ENCODE measurements around the gene PAX8. TPM values are rescaled to one million over a fixed set of nuclear protein-coding genes. Genes with fewer than 3 reads are reported as not detected.

PAX8 gene
- total RNA-seq, 2 experiments from 2014 or later = 0.21 to 0.55 TPM

DNA sequence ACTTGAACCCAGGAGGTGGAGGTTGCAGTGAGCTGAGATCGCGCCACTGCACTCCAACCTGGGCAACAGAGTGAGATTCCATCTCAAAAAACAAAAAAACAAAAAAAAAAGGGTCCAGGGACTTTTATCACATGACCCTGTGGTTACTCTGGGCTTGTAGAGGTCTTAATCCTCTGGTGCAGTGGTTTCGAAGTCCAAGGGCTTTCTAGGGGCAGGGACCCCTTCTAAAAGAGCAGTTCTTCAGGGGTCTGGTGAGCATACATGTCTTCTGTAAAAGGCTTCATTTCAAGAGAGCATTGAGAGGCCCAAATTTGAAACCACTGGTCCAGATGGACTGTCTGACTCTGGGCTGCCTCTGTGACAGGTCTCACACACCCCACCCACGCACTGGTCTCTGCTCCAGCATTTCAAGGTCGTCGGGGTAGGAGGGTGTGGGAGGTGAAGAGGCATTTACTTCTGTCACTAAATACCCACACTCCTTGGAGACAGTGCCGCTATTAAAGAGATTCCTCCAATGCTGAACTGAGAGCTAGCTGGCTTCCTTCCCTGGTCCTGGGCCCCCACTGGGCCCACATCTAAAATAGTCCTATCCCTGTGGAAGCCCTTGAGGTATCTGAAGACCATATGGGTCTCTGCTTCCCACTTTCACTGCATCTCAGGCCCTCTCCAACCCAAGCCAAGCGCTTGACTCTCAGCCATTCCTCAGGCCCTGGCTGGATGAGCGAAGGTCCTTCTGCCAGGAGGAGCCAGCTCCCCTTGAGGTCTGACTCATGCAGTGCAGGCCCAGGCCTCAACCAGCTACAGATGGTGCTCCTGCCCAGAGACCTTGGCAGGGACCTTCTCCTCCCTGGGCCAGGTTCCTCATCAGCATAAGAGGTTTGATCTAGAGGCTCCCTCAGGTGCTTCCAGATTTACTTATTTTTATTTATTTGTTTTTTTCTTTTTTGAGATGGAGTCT lies 44.8 kb downstream of the PAX8 start:
- ChIA-PET POLR2A (interaction anchor here (0.7 kb wide), 1 partner anchor 9 kb away, joined by 4 read pairs; no protein-coding TSS in a partner anchor), CTCF (interaction anchor here (0.7 to 2.2 kb wide), 3 partner anchors 11 to 29 kb away, joined by 3 to 11 read pairs (median 4); no protein-coding TSS in a partner anchor)
- Mint-ChIP-seq H3K36me3 (ENCODE audit: low read depth) (no peaks in the 10 kb centered on the region), H3K4me1 (ENCODE audit: low read depth) (peaks cover 33% of the 10 kb centered on the region), H3K4me3 (no peak overlapping the region), H3K27me3 (ENCODE audit: low read depth) (peaks cover 2% of the 10 kb centered on the region), H3K9me3 (ENCODE audit: insufficient read depth) (no peaks in the 10 kb centered on the region), H3K27ac (no peak overlapping the region)
- ATAC-seq = no peak
- DNase-seq = no peak

DNA sequence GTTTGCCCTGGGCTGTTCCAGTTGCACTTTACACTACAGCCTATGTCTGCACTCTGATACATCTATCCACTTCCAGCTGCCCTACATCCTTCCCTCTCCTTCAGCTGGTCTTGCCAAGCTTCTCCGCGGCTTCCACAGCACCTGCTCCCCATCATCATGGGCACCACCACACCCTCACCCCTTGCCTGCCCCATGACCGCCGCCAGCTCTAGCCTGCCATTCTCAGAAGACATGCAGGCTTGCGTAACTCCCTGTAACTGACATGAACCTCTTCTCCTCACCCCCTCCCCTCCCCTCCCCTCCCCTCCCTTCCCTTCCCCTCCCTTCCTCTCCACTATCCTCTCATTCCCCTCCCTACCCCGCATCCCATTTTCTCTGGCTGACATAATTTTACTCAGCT lies 46.0 kb downstream of the PAX8 start:
- Mint-ChIP-seq H3K4me3 (no peak overlapping the region), H3K27ac (no peak overlapping the region), H3K36me3 (ENCODE audit: low read depth) (no peaks in the 10 kb centered on the region), H3K27me3 (ENCODE audit: low read depth) (peaks cover 2% of the 10 kb centered on the region), H3K4me1 (ENCODE audit: low read depth) (peaks cover 45% of the 10 kb centered on the region), H3K9me3 (ENCODE audit: insufficient read depth) (no peaks in the 10 kb centered on the region)
- no peak for ATAC-seq
- ChIA-PET POLR2A (interaction anchor here (0.8 kb wide), 1 partner anchor 38 kb away, joined by 3 read pairs; no protein-coding TSS in a partner anchor), CTCF (no interaction called here)
- no peak for DNase-seq

DNA sequence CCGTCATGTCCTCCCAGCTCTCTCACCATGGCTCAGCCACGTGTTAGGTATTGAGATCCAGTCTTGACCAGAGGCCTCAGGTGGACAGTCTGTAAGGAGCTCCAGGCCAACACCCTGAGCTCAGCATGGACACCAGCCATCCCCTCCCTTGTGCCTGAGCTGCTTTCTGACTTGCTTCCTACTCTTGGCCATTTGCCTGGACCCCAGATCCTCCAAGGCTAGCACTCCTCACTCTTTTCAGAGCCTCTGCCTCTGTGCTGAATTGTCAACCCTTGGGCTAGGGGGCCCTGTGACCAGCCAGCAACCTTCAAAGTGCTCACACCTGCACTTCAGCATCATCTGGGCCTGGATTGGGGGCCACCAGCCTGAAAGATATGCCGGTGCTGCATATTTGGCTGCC lies 46.6 kb downstream of the PAX8 start:
- no peaks in the 10 kb centered on the region for H3K9me3 Mint-ChIP-seq (ENCODE audit: insufficient read depth)
- ATAC-seq (no peak), DNase-seq (no peak)
- peaks cover 51% of the 10 kb centered on the region for H3K4me1 Mint-ChIP-seq (ENCODE audit: low read depth)
- no peak overlapping the region for H3K4me3 Mint-ChIP-seq
- ChIA-PET POLR2A (no interaction called here), CTCF (interaction anchor here (1.6 kb wide), 1 partner anchor 158 kb away, joined by 6 read pairs; no protein-coding TSS in a partner anchor)
- no peaks in the 10 kb centered on the region for H3K36me3 Mint-ChIP-seq (ENCODE audit: low read depth)
- peaks cover 2% of the 10 kb centered on the region for H3K27me3 Mint-ChIP-seq (ENCODE audit: low read depth)
- no peak overlapping the region for H3K27ac Mint-ChIP-seq

DNA sequence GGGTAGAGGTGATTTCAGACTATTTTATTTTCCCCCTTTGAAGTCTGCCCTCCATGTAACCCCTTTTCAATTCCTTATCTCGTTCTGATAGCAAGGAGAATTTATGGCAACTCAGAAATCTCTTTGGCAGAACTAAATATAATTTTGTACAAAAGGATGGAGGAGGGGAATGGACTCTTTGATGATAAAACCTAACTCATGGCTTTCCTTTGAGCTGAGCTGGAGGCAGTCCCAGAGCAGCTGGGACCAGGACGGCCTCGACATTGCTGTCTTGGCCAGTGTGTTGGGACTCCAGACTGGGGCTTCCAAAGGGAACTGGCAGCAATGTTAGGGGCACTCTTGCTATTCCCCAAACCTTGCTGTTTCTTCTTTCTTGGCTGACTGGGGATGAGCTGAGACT lies 47.7 kb downstream of the PAX8 start:
- H3K36me3 Mint-ChIP-seq (ENCODE audit: low read depth) = no peaks in the 10 kb centered on the region
- no peaks in the 10 kb centered on the region for H3K9me3 Mint-ChIP-seq (ENCODE audit: insufficient read depth)
- peaks cover 45% of the 10 kb centered on the region for H3K4me1 Mint-ChIP-seq (ENCODE audit: low read depth)
- CTCF ChIA-PET = interaction anchor here (0.7 to 3.2 kb wide), 8 partner anchors 9 to 159 kb away, joined by 3 to 20 read pairs (median 4); partner anchors contain the start of gene PSD4
- DNase-seq (no peak), ATAC-seq (no peak)
- POLR2A ChIA-PET = interaction anchor here (1.6 kb wide), 1 partner anchor 25 kb away, joined by 5 read pairs; no protein-coding TSS in a partner anchor
- peaks cover 2% of the 10 kb centered on the region for H3K27me3 Mint-ChIP-seq (ENCODE audit: low read depth)
- no peak overlapping the region for H3K27ac Mint-ChIP-seq
- no peak overlapping the region for H3K4me3 Mint-ChIP-seq

DNA sequence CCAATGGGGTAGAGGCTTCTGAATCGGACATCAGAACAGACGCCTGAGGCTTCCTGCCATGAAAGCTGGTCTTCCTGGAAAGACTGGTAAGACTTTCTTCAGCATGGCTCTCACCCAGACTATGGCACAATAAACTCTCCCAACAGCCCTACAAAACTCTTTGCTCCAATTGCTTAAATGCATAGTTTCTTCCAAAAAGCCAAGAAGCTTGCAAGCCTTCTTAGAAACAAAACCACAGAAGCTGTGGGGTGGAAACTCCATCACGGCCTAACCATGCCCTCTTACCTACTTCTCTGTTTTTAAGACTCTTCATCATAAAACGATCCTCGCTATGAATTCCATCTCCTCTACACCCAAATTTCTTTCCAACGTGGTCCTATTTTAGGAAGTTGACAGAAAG lies 48.2 kb downstream of the PAX8 start:
- DNase-seq = peak; percentile 36
- H3K9me3 Mint-ChIP-seq (ENCODE audit: insufficient read depth) = no peaks in the 10 kb centered on the region
- no peak overlapping the region for H3K4me3 Mint-ChIP-seq
- H3K4me1 Mint-ChIP-seq (ENCODE audit: low read depth) = peaks cover 45% of the 10 kb centered on the region
- no peaks in the 10 kb centered on the region for H3K36me3 Mint-ChIP-seq (ENCODE audit: low read depth)
- peak; percentile 18 for ATAC-seq
- peaks cover 2% of the 10 kb centered on the region for H3K27me3 Mint-ChIP-seq (ENCODE audit: low read depth)
- ChIA-PET POLR2A (interaction anchor here (0.8 to 1.6 kb wide), 2 partner anchors 15 to 24 kb away, joined by 3 to 5 read pairs; no protein-coding TSS in a partner anchor), CTCF (interaction anchor here (0.6 to 3.2 kb wide), 10 partner anchors 10 to 160 kb away, joined by 3 to 20 read pairs (median 4); partner anchors contain the start of gene PSD4)
- H3K27ac Mint-ChIP-seq = peak overlapping the region; percentile 28

DNA sequence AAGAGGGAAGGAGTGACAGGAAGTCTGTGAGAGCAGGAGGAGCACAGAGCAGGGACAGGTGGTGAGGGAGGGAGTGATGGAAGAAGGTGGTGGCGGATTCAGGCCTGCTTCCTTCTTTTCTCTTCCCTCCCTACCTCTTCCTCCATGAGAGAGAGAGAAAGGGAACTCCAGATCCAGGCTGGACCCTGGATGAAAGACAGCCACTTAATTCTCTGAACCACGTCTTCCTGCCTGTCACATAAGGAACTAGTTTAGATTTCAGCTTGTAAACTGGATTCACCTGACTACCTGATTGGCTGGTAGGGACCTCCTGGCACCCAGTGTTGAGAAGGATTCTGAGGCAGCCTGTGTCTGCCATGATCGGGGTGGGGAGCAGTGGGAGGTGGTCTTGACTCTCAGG lies 48.9 kb downstream of the PAX8 start:
- ChIA-PET POLR2A (interaction anchor here (1.6 kb wide), 1 partner anchor 24 kb away, joined by 5 read pairs; no protein-coding TSS in a partner anchor), CTCF (interaction anchor here (0.6 to 3.2 kb wide), 6 partner anchors 10 to 150 kb away, joined by 3 to 20 read pairs (median 5); no protein-coding TSS in a partner anchor)
- no peak overlapping the region for H3K4me3 Mint-ChIP-seq
- no peaks in the 10 kb centered on the region for H3K9me3 Mint-ChIP-seq (ENCODE audit: insufficient read depth)
- no peaks in the 10 kb centered on the region for H3K36me3 Mint-ChIP-seq (ENCODE audit: low read depth)
- H3K27me3 Mint-ChIP-seq (ENCODE audit: low read depth) = peaks cover 2% of the 10 kb centered on the region
- peaks cover 43% of the 10 kb centered on the region for H3K4me1 Mint-ChIP-seq (ENCODE audit: low read depth)
- ATAC-seq (no peak), DNase-seq (no peak)
- no peak overlapping the region for H3K27ac Mint-ChIP-seq

DNA sequence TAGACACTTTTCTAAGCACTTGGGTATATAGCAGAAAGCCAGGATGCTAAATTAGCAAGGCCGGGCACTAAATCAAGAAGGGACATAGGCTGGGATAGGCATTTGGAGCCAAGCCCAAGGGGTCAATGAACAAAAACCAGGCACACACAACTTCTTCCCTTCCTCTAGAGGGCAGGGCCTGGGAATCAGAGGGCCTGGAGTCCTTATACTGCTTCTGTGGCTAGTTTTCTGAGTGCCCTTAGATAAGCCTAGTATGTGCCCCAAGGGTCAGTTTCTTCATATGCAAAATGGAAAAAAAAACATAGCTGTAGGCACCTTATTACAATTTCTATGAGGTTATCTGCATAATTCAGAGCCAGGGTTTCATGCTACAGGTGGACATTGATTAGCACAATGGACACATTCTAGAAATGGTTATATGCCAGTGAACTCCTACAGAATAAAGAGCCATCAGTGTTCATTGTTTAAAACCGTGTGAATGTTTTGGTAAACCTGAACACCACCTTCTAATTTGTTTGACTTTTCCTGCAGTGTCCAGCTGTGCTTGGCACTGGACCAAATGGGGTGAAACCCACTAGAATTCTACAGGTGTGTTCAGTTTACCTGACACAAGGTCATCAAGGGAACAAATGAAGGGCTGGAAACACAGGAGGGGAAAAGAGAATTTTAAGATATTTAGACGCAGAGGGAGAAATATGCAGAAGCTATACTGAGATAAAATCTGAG lies 49.6 kb downstream of the PAX8 start:
- POLR2A ChIA-PET = no interaction called here
- CTCF ChIA-PET = interaction anchor here (0.8 to 3.2 kb wide), 4 partner anchors 20 to 149 kb away, joined by 3 to 20 read pairs (median 7); no protein-coding TSS in a partner anchor
- ATAC-seq = no peak
- Mint-ChIP-seq H3K27ac (no peak overlapping the region), H3K36me3 (ENCODE audit: low read depth) (no peaks in the 10 kb centered on the region), H3K4me1 (ENCODE audit: low read depth) (peaks cover 41% of the 10 kb centered on the region), H3K9me3 (ENCODE audit: insufficient read depth) (no peaks in the 10 kb centered on the region), H3K27me3 (ENCODE audit: low read depth) (peaks cover 4% of the 10 kb centered on the region), H3K4me3 (no peak overlapping the region)
- DNase-seq = no peak

DNA sequence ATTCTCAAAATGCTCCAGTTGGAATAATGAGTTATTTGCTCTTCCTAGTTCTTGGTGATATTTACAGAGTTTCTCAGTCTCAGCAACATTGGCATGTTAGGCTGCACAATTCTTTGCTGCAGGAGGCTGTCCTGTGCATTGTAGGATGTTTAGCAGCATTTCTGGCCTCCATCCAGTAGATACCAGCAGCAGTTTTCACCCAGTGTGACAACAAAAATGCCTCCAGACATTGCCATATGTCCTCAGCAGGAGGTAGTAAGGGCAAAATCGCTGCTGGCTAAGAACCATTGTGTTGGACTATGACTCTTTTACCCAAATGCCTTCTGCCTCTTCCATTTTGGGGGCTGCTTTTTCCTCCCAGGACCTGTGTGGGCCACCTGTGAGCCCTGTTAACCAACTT lies 50.4 kb downstream of the PAX8 start:
- Mint-ChIP-seq H3K4me3 (no peak overlapping the region), H3K4me1 (ENCODE audit: low read depth) (peaks cover 41% of the 10 kb centered on the region), H3K27me3 (ENCODE audit: low read depth) (peaks cover 4% of the 10 kb centered on the region), H3K9me3 (ENCODE audit: insufficient read depth) (no peaks in the 10 kb centered on the region), H3K36me3 (ENCODE audit: low read depth) (no peaks in the 10 kb centered on the region), H3K27ac (peak overlapping the region; percentile 5)
- DNase-seq (no peak), ATAC-seq (no peak)
- CTCF ChIA-PET = interaction anchor here (1.2 to 2.2 kb wide), 3 partner anchors 11 to 90 kb away, joined by 3 to 11 read pairs (median 4); no protein-coding TSS in a partner anchor
- POLR2A ChIA-PET = no interaction called here

DNA sequence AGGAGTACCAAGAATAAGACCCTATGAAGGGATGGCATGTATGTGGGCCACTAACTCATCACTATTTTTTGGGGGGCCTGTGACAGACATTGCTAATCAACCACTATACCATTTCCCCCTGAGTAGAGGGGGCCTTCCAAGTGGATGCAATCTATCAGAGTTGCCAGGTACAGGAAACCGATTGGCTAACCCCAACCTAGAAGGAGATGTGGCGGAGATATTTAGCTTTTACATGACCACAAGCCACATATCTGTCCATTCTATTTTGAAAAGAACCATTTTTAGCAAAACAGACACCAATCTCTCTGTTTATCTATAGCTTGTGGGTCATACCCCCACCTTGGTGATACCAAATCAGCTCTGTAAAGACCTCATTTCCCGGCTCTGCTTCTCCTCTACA lies 51.0 kb downstream of the PAX8 start:
- H3K9me3 Mint-ChIP-seq (ENCODE audit: insufficient read depth) = no peaks in the 10 kb centered on the region
- DNase-seq (peak; percentile 38), ATAC-seq (peak; percentile 48)
- POLR2A ChIA-PET = no interaction called here
- H3K36me3 Mint-ChIP-seq (ENCODE audit: low read depth) = no peaks in the 10 kb centered on the region
- H3K4me1 Mint-ChIP-seq (ENCODE audit: low read depth) = peaks cover 41% of the 10 kb centered on the region
- CTCF ChIA-PET = interaction anchor here (1.0 to 2.2 kb wide), 5 partner anchors 10 to 89 kb away, joined by 3 to 11 read pairs (median 3); no protein-coding TSS in a partner anchor
- peak overlapping the region; percentile 5 for H3K27ac Mint-ChIP-seq
- H3K4me3 Mint-ChIP-seq = no peak overlapping the region
- peaks cover 4% of the 10 kb centered on the region for H3K27me3 Mint-ChIP-seq (ENCODE audit: low read depth)

DNA sequence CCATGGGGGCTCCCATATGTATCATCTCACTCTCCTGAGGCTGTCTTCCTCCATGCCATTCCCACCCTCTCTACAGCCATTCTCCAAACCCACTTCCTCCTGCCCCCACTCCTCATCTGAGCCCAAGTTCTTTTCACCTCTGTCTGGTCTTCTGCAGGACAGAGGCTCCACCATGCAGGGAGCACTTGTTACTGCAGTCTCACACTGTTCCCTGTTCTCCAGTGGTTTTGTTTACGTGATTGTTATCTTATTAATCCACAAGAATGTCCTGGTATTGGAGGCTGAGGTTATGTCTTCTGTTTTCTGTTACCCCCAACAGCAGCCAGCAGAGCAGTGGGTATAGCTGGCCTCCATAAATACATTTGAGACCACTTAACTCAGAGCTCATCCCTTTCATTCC lies 51.4 kb downstream of the PAX8 start:
- H3K4me1 Mint-ChIP-seq (ENCODE audit: low read depth) = peaks cover 41% of the 10 kb centered on the region
- no peaks in the 10 kb centered on the region for H3K36me3 Mint-ChIP-seq (ENCODE audit: low read depth)
- ChIA-PET CTCF (interaction anchor here (1.0 to 2.2 kb wide), 5 partner anchors 10 to 89 kb away, joined by 3 to 11 read pairs (median 3); no protein-coding TSS in a partner anchor), POLR2A (no interaction called here)
- no peaks in the 10 kb centered on the region for H3K9me3 Mint-ChIP-seq (ENCODE audit: insufficient read depth)
- no peak overlapping the region for H3K27ac Mint-ChIP-seq
- H3K27me3 Mint-ChIP-seq (ENCODE audit: low read depth) = peaks cover 4% of the 10 kb centered on the region
- DNase-seq = no peak
- H3K4me3 Mint-ChIP-seq = no peak overlapping the region
- peak; percentile 14 for ATAC-seq

DNA sequence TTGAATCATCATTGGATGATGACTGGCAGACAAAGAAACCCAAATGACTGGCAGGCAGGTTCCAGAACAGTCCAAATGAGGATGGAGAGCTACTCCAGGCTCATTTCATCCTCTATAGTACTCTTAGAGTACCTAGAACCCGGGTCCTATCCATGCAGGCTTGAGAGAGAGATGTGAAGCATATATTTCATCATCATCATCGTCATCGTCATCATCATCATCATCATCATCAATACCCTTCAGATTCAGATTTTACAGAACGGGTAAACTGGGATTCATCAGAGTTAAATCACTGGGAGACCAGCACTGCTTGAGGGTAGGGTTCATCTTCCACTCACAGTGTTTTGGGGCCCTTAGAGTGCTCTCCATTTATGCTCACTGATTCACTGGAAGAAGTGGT lies 52.3 kb downstream of the PAX8 start:
- Mint-ChIP-seq H3K27ac (no peak overlapping the region), H3K27me3 (ENCODE audit: low read depth) (peaks cover 2% of the 10 kb centered on the region), H3K36me3 (ENCODE audit: low read depth) (no peaks in the 10 kb centered on the region), H3K4me3 (no peak overlapping the region), H3K4me1 (ENCODE audit: low read depth) (peaks cover 41% of the 10 kb centered on the region), H3K9me3 (ENCODE audit: insufficient read depth) (no peaks in the 10 kb centered on the region)
- no peak for DNase-seq
- ChIA-PET CTCF (interaction anchor here (1.1 to 2.2 kb wide), 4 partner anchors 11 to 164 kb away, joined by 3 to 11 read pairs (median 4); no protein-coding TSS in a partner anchor), POLR2A (no interaction called here)
- ATAC-seq = no peak
